Stimulated activated CD4-positive, alpha-beta T cell treated with anti-CD3 and anti-CD28 coated beads, Interleukin-12 subunit alpha, Interleukin-12 subunit beta, amount 100 ng/mL, for 24 hours (primary cell): ENCODE results near the gene RGS7.

ENCODE experiments used
- DNase-seq, 2 experiments: peaks; one replicate each; pipeline ENCODE4 v3.0.0-alpha.2; 2020; ENCODE audit warnings: low read depth in 2 of 2

Gene RGS7

GRCh38 chr1:240831922-240832321 lies 525.1 kb downstream of the RGS7 start:
- DNase-seq = no peak

DNA sequence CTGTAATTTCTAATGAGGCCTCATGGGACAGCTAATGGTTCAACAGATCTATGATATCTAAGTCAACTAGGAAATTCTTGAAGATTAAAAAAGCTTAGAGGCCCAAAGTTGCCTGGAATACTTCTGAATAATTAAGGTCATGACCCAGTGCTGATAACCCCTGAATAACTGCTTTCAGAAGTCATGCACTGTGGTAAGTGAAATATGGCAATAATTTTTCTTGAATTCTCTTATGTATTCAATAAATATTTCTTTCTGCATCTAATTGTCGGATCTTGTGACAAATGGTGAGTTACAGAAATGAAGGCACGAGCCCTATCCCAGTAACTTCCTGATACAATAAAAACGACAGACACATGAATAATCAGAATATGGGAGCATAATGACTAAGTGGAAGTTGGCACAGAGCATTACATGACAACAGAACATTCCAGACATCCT lies 525.8 kb downstream of the RGS7 start:
- no peak for DNase-seq

GRCh38 chr1:240829487-240829886 lies 527.5 kb downstream of the RGS7 start:
- DNase-seq = no peak

GRCh38 chr1:240827786-240828185 lies 529.2 kb downstream of the RGS7 start:
- DNase-seq = no peak

DNA sequence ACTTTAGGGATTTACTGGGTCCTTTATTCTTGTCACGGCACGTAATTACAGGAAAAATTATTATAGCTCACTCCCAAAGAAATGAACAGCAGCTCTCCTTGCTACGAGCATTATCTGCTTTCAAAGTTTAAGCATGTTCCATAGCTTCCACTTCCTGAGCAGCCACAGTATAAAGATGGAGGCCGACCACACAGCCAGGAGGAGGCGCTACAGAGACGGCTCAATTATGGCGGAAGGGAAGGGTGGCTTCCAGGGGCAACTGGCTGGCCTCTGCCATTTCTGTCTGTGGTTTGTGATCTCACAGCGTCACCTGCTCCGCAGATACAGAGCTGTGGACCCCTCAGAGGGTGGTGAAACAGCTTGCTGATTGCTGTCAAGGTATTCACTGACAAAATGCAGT lies 532.8 kb downstream of the RGS7 start:
- DNase-seq = no peak

GRCh38 chr1:240823357-240823756 lies 533.6 kb downstream of the RGS7 start:
- no peak for DNase-seq

DNA sequence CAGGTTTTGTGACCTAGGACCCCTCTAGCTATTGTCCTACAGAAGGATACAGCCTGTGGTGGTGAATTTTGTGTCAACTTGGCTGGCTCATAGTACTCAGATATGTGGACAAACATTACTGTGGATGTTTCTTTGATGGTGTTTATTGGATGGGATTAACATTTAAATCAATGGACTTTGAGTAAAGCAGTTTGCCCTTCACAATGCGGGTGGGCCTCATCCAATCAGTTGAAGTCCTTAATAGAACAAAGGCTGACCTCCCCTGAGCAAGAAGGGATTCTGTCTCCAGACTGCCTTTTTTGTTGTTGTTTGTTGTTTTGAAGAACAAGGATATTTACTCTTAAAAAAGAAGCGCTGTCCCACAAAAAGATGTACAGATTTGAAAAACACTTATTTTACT lies 535.1 kb downstream of the RGS7 start:
- no peak for DNase-seq

GRCh38 chr1:240820816-240821215 lies 536.2 kb downstream of the RGS7 start:
- no peak for DNase-seq

GRCh38 chr1:240816472-240816871 lies 540.5 kb downstream of the RGS7 start:
- no peak for DNase-seq

- DNase-seq = no peak
Measured at GRCh38 chr1:240813720-240814119, 543.3 kb downstream of the RGS7 start.

GRCh38 chr1:240811256-240811655 lies 545.7 kb downstream of the RGS7 start:
- DNase-seq = no peak

DNA sequence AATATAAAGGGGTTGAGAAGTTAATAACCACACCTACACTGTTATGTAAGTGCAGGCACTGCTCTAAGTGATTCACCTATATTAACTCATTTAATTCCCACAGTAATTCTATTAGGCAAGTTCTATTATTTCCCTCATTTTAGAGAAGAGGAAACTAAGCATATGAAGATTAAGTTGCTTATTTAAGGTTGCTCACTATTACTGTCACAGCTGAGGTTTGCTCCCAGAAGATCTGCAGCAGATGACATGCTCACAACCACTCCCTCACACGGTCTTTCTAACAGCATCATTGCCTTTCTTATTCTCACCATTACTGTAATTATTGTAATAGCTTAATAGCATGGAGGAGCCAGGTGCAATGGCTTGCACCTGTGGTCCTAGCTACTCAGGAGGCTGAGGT lies 548.6 kb downstream of the RGS7 start:
- no peak for DNase-seq

GRCh38 chr1:240806200-240806745 lies 550.7 kb downstream of the RGS7 start:
- DNase-seq = no peak

DNA sequence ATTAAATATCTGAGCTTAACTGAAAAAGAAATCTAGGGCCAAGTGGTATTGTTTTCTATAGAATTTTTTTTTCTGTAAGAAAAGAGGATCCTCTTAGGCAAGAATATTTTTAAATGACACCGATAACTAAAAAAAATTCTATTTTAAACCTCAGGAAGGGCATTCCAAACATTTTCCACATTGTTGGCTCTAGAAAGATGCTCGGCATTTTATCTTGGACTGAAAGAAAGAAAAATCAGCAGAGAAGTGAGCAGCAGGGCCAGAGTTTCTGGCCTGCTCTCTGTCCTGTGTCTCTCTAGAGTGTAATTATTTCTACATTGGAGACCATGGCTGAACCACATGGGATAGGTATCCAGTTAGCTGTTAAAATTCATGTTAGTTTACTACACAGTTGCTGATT lies 552.5 kb downstream of the RGS7 start:
- no peak for DNase-seq

GRCh38 chr1:240803151-240803550 lies 553.9 kb downstream of the RGS7 start:
- no peak for DNase-seq

GRCh38 chr1:240802271-240802670 lies 554.7 kb downstream of the RGS7 start:
- no peak for DNase-seq

DNA sequence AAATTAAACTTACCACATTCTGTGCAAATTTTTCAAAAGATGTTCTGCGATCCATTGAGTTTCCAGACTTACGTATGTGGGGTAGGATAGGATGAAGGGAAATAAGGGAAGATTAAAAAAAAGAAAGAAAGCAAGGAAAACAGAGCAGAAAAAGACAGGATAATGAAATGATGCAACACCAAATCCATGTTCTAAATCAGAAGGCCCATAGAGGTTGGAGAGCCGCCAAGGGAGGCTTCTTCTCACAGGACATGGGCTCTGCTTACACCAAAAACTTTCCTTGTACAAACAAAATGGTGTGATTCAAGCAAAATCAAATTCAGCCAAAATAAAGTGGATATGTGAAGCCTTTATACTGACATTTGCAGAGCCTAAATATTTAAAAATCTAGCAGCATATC lies 555.6 kb downstream of the RGS7 start:
- DNase-seq = no peak

GRCh38 chr1:240800291-240800690 lies 556.7 kb downstream of the RGS7 start:
- DNase-seq = no peak

DNA sequence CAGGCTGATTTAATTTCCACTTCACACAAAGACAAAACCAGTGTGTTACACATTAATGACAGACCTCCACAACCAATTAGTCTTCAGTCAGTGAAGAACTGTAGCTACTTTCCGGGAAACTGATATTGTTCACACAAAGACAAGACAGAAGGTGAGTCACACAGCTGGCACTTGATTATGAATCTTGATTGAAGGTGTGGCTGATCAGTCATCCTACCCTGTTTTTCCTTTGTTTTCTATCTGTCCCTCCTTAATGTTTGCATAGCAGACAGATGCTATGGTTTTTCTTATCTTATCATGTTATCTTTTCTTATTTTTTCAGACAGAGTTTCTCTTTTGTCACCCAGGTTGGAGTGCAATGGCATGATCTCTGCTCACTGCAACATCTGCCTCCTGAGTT lies 560.0 kb downstream of the RGS7 start:
- DNase-seq = no peak

DNA sequence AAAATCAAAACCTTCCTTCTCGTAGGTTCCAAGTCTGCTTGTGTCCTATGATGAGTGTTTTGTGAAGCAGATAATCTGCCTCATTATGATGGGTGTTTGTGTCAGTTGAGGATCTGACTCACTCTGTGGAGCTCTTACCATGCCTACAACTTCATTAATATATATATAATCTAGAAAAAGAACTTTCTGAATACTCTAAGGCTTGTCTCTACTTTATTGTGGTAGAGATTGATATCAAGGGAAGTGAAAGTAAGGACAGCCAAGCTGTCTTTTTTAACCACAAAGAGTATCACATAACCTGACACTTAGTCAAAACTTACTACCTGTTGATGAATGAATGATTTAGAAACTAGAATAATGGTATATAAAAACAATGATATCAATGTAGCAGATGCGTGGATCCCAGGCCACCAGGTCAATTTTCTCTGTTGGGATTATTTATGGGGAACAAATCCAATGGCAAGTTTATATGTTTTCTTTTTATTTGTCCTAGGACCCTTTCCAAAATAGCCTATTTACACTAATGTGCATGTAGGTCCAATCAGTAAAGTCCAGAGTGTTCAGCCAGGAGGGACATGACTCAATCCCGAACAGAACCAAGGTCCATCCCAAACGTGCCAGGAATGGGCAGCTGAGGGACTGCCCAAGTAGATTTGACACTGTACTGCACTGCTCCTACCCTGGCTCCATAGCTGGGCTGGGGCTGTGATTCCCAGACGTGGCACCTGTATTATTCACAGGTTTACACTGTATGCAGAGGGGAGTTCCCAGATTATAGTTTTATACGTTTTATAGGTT lies 562.8 kb downstream of the RGS7 start:
- DNase-seq = no peak

DNA sequence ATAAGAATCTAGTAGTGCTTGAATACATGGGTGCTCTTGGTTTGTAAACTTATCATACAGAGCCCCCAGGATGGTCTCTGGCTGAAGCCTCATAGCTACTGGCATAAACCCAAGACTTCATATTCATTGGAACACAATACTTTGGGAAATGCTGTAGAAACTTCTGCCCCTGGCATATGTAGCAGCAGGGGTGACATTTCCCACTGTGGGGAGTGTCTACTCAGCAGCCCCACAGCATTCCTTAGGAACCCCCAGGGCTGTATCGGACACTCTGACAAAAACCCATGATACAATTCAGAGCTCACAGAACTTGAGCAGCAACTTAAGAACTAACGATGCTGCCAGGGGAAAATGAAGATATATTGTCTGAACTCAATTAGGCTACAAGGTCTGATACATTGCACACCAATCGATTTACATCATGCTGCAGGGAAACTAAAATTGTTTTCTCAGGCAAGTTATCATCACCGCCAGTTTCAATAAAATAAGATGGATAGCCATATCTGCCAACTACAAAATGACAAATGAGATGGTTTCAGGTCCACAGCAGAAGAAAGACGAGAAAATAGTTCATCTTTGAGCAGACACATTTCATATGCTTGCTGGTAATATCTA lies 564.0 kb downstream of the RGS7 start:
- DNase-seq = no peak

- DNase-seq = no peak
Measured at GRCh38 chr1:240790856-240791255, 566.1 kb downstream of the RGS7 start.

GRCh38 chr1:240786880-240787279 lies 570.1 kb downstream of the RGS7 start:
- DNase-seq = no peak
